Heart left ventricle (tissue), 13 donors: ENCODE data around the gene ZDHHC11B.
"Not testable (repeated sequence)": the region's sequence is repeated elsewhere in the genome, so short reads cannot be mapped to it uniquely, and the experiment has no call there.

Experiments used
- POLR2A ChIP-seq, 2 donors: fragments of 450-650 bp; IDR thresholded peaks; one replicate each; pipeline ENCODE4 v1.6.1; 2017; ENCODE audit warnings: antibody characterized with exemption in 2 of 2, mild to moderate bottlenecking in 2 of 2, moderate library complexity in 2 of 2
- TF ChIP-seq, protein P1 (sequence below), 12 donors: fragments of 200-600 bp; sonication (generic) in 4 of 12; IDR thresholded peaks; one replicate each; pipeline versions ENCODE4 v1.5.0 to v1.8.0; 2018 to 2022; ENCODE audit warnings: antibody characterized with exemption in 12 of 12, mild to moderate bottlenecking in 5 of 12
- donor health status: ischemic (EF 13 %, LVEDD 7.1; RV severe dilation, severe dysfunction).
- donor health status: DM: no; HTN: yes; CAD: no.
- donor health status: DM: no; HTN: no; CAD: no.
- donor health status: ischemic (EF 25% LVEDD 6.9; RV normal size, moderate dysfunction).
- donor health status: ischemic (EF 25% LVEDD 5.7; RV mildly dilated, moderate dysfunction).
- donor health status: ischemic (EF 35%, LVEDD 5.7; RV mildly dilated, moderate dysfunction).
- donor health status: nonischemic (EF 11% LVEDD 7.7; RV severe dilation, severe dysfunction).
- donor health status: DM: yes; HTN: yes; CAD: no.
- donor health status: PGD.
- donor health status: ischemic (EF 29% LVEDD 5.4; RV normal size, mild dysfunction).
- donor health status: nonischemic (EF 23%, LVEDD 6.1; RV moderate dilation, normal function).

DNA sequence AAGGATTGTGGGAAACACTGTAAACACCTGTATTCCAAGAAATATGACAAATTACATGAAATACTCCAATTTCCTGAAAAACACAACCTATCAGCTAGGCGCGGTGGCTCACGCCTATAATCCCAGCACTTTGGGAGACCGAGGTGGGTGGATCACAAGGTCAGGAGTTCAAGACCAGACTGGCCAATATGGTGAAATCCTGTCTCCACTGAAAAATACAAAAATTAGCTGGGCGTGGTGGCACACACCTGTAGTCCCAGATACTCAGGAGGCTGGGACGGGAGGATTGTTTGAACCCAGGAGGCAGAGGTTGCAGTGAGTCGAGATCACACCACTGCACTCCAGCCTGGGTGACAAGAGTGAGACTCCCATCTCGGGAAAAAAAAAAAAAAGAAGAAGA is 21.5 kb downstream of the ZDHHC11B start:
- TF ChIP-seq, protein P1, sequence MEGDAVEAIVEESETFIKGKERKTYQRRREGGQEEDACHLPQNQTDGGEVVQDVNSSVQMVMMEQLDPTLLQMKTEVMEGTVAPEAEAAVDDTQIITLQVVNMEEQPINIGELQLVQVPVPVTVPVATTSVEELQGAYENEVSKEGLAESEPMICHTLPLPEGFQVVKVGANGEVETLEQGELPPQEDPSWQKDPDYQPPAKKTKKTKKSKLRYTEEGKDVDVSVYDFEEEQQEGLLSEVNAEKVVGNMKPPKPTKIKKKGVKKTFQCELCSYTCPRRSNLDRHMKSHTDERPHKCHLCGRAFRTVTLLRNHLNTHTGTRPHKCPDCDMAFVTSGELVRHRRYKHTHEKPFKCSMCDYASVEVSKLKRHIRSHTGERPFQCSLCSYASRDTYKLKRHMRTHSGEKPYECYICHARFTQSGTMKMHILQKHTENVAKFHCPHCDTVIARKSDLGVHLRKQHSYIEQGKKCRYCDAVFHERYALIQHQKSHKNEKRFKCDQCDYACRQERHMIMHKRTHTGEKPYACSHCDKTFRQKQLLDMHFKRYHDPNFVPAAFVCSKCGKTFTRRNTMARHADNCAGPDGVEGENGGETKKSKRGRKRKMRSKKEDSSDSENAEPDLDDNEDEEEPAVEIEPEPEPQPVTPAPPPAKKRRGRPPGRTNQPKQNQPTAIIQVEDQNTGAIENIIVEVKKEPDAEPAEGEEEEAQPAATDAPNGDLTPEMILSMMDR (IDR thresholded peaks at IDR 0.05), result not testable (repeated sequence)
- not testable (repeated sequence) for TF ChIP-seq POLR2A (IDR thresholded peaks at IDR 0.05)
